Neuron (in vitro differentiated cells): ENCODE data around the gene CLIC3.

ENCODE experiments used
- H2AFZ ChIP-seq: one replicate; pipeline ENCODE4 v1.6.1; 2013; ENCODE audit warnings: low read depth, mild to moderate bottlenecking, inconsistent platforms, low read length, moderate library complexity
- H3K27me3 ChIP-seq: one replicate; pipeline ENCODE4 v1.6.1; 2013; ENCODE audit warnings: low read length; ENCODE audit not compliant: insufficient read depth
- H3K36me3 ChIP-seq: one replicate; pipeline ENCODE4 v1.6.1; 2013; ENCODE audit warnings: low read length; ENCODE audit not compliant: insufficient read depth
- H3K4me1 ChIP-seq: one replicate; pipeline ENCODE4 v1.6.1; 2013; ENCODE audit warnings: low read length; ENCODE audit not compliant: insufficient read depth
- H3K4me3 ChIP-seq: 2 replicates; pipeline ENCODE4 v1.5.1; 2013; ENCODE audit warnings: mild to moderate bottlenecking, low read length, moderate library complexity
- H3K9me3 ChIP-seq: one replicate; pipeline ENCODE4 v1.6.1; 2013; ENCODE audit warnings: low read length

CLIC3 gene, protein sequence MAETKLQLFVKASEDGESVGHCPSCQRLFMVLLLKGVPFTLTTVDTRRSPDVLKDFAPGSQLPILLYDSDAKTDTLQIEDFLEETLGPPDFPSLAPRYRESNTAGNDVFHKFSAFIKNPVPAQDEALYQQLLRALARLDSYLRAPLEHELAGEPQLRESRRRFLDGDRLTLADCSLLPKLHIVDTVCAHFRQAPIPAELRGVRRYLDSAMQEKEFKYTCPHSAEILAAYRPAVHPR

DNA sequence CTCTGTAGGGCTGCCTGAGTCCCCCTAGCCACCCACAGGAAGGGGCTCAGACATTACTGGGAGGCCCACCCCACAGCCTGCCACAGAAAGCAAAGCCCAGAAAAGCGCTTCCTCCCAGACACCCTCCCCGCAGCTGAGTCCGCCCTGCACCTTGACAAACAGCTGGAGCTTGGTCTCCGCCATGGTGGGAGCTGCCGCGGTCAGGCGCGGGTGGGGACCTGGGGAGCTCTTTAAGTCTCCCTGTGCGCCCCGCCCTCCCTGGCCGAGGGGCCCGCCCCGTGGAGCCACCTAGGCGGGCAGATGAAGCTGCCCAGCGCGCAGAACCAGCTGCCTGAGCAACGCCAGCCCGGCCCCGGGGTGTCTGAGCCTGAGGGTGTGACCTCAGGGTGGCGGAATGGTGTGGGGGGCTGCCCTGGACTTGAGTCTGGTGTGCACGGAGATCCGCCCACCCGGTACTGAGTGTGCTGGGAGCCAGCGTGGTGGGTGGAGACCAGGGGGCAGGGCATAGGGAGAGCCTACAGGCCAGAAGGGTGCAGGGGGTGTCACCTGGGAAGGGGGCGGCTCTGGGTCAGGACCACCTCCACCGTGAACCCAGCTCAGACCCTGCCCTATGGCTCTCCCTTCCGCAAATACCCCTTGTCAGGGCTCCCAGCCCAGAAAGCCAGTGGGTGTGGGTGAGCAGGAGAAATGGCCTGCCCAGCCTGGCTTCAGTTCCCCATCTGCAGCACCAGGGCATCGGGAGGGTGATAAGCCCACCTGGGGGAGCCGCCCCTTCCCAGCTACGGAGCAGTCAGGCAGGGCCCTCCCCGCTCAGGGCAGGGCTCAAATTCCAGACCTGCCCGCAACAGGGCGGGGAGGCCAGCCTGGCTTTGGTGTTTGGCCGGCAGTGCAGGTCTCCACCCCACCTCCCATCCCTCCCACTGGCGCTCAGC is at the start of gene CLIC3:
CLIC3 (minus strand) TSS at position 208 of the 932 bp plus-strand sequence; CDS start at position 183, 25 bp downstream.
- Histone ChIP-seq H3K9me3 (no peaks in the 10 kb centered on the region), H3K4me3 (no peak within 1 kb of the TSS), H3K36me3 (peaks cover 12% of the 10 kb centered on the region), H3K27me3 (no peaks in the 10 kb centered on the region), H3K4me1 (peaks cover 7% of the 10 kb centered on the region), H2AFZ (no peak within 1 kb of the TSS)

DNA sequence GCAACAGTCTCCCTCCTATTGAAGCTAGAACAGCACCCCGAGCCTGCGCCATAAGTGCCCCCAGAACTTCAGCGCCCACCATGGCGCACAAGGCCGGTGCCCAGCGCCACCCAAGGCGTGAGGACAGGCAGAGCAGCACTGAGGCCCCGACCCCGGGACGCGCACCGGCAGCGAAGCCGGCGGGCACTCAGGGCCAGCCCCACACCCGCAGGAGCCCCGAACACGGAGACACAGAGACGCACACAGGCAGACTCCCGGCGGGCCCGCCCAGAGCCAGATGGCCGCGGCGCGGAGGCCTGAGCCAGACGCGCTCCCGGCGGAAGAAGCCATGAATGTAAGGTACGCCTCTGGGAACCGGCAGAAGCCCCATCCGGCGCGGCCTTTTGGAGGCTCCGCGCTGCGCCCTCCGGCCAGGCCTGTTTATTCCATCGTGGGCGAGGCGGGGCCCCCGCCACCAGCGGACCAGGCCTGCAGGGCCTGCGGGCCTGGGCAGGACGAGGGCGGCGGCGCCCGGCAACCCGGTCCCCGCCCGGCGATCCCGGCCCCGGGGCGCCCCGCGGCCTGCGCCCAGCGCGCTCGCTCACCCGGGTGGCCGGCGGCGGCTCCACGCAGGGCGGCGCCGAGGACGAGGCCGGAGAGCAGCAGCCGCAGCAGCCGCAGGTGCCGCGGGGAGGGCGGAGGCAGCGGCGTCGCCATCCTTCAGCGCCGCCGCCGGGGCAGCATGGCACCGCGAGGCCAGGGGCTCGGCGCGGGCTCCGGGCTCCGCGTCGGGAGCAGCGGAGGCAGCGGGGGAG is 49.1 kb upstream of the CLIC3 start:
- H3K4me1 ChIP-seq, result peaks cover 38% of the 10 kb centered on the region
- peak overlapping the region; percentile 85 for H3K4me3 ChIP-seq
- no peaks in the 10 kb centered on the region for H3K9me3 ChIP-seq
- no peaks in the 10 kb centered on the region for H3K36me3 ChIP-seq
- peak overlapping the region; percentile 75 for H2AFZ ChIP-seq
- H3K27me3 ChIP-seq, result peaks cover 28% of the 10 kb centered on the region

DNA sequence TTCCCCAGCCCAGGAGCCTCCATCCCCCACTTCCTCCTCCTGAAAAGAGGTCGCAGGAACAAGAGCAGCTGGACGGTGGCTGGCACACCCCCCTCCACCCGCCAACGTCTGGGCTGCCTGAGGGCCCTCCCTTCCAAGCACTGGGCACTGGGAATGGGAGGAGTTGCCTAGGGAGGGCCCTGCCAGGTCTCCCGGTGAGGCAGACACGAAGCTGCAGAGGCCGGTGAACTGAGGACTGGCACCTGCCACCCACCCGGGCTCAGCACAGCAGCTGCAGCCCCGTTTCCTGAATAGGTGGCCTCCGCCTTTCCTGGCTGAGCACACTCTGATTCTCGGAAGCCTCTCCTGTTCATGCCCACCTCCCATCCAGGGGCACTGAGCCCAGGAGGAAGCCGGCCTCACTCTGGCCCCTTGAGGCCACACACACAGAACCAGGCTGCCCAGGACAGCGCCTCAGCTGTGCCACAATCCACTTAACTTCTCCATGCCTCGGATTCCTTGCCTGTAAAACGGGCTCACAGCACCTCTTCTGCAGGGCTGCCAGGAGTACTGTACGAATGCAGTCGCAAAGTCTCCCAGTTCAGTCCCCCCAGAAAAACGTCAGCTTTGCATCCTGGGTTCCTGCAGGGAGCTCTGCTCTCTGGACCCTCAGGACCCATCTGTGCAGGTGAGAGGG is 48.3 kb upstream of the CLIC3 start:
- H3K9me3 ChIP-seq, result no peaks in the 10 kb centered on the region
- peak overlapping the region; percentile 85 for H3K4me3 ChIP-seq
- peaks cover 20% of the 10 kb centered on the region for H3K27me3 ChIP-seq
- peaks cover 4% of the 10 kb centered on the region for H3K36me3 ChIP-seq
- H2AFZ ChIP-seq, result no peak overlapping the region
- peaks cover 40% of the 10 kb centered on the region for H3K4me1 ChIP-seq

DNA sequence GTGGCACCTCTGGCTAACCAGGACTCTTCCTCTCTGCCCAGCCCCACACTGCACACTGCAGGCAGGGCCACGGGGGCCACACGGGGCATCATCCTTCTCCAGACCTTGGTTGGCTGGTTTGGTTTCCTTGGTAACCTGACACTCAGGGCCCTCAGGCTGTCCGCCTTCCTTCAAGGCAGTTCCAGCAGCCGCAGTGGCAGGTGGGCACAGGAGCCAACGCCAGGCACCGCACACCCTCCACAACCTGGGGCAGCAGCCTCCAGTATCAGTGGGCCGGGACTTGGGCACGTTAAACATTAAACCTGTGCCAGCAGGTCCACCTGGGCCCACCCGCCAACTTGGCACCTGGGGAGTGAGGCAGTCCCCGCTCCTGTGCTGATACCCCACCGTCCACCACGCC is 47.7 kb upstream of the CLIC3 start:
- peak overlapping the region; percentile 85 for H3K4me3 ChIP-seq
- H3K27me3 ChIP-seq, result peaks cover 14% of the 10 kb centered on the region

DNA sequence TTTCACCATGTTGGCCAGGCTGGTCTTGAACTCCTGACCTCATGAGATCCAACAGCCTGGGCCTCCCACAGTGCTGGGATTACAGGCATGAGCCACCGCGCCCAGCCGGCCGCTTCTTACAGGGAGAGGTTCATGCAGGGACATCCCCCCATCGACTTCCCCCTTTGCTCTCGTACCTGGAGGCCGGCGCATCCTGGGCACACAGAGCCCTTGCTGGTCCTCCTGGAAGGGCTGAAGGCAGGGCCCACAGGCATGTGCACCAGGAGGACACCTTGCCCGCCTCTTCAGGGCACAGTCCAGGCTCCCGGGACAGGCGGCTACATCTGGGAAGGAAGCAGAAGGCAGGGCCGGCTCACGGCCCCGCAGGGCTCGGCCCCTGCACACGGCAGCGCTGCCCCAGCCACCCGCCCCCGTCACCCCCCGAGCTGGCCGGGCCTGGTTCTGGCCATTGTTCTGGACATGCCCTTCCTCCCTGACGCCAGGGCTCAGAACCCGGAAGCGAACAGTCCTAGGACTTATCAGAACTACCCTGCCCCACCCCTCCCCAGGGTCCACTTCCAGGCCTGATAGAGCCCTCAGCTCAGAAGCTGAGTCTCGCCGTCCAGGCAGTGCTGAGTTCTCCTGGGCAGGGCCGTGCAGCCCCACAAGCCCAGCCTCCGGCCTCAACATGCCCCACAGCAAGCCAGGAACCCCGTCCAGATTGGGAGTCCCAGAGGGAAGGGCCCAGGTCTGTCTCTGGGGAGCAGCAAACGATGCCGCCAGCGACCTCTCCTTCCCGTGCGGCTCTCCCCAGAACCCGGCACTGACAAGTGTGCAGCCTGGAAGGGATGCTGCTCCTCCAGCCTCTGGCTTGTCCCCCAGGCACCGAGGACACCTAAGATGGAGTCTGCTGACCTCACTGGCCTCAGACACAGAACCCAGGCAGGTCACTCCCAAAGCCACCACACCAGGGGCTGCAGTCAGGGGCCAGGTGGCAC is 46.7 kb upstream of the CLIC3 start:
- peaks cover 40% of the 10 kb centered on the region for H3K4me1 ChIP-seq
- no peaks in the 10 kb centered on the region for H3K9me3 ChIP-seq
- peaks cover 9% of the 10 kb centered on the region for H3K27me3 ChIP-seq
- H3K4me3 ChIP-seq, result no peak overlapping the region
- H3K36me3 ChIP-seq, result peaks cover 16% of the 10 kb centered on the region
- H2AFZ ChIP-seq, result no peak overlapping the region

More for the DNA sequence above, 47.7 kb upstream of the CLIC3 start:
- Histone ChIP-seq H3K36me3 (peaks cover 10% of the 10 kb centered on the region), H3K9me3 (no peaks in the 10 kb centered on the region), H3K4me1 (peaks cover 40% of the 10 kb centered on the region), H2AFZ (no peak overlapping the region)

DNA sequence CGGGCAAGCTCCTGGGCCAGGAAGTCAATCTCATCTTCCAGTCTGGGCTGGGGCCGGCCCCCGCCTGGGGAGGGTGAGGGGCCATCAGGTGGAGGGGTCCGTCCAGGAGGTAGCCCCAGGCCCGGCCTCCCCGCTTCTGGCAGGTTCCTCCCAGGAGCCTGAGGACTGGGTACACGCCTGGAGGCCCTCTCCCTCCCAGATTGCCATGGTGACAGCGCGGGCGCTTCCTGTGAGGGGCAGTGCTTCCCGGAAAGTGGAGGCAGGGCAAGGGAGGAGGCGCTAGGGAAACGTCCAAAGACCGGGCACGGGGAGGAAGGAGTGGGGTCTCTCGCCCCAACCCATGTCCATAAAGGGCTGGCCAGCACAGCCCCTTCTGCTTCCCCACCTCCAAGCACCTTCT is 44.8 kb upstream of the CLIC3 start:
- Histone ChIP-seq H3K4me3 (peak overlapping the region; percentile 31), H3K4me1 (peaks cover 40% of the 10 kb centered on the region), H3K36me3 (peaks cover 22% of the 10 kb centered on the region), H3K9me3 (no peaks in the 10 kb centered on the region), H2AFZ (no peak overlapping the region), H3K27me3 (no peaks in the 10 kb centered on the region)

DNA sequence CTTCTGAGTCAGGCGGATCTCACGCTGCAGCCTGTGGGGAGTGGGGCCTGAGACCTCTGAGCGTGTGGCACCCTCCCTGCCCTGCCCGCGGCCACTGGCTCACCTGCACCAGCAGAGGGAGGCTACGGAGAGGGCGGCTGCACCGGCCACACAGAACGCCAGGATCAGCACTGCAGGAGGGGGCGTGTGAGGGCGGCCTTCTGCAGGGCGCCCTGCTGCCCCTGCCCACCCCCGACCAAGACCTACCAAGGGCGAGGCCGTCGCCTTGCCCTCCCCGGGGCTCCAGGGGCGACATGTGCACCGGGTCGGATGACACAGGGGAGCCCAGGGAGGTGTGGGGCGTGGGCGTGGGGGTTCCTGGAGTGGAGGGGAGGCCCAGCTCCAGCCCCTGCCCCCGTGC is 44.2 kb upstream of the CLIC3 start:
- peak overlapping the region; percentile 31 for H3K4me3 ChIP-seq
- H3K9me3 ChIP-seq, result no peaks in the 10 kb centered on the region
- H3K36me3 ChIP-seq, result peaks cover 22% of the 10 kb centered on the region
- H3K27me3 ChIP-seq, result no peaks in the 10 kb centered on the region
- no peak overlapping the region for H2AFZ ChIP-seq
- peaks cover 40% of the 10 kb centered on the region for H3K4me1 ChIP-seq

DNA sequence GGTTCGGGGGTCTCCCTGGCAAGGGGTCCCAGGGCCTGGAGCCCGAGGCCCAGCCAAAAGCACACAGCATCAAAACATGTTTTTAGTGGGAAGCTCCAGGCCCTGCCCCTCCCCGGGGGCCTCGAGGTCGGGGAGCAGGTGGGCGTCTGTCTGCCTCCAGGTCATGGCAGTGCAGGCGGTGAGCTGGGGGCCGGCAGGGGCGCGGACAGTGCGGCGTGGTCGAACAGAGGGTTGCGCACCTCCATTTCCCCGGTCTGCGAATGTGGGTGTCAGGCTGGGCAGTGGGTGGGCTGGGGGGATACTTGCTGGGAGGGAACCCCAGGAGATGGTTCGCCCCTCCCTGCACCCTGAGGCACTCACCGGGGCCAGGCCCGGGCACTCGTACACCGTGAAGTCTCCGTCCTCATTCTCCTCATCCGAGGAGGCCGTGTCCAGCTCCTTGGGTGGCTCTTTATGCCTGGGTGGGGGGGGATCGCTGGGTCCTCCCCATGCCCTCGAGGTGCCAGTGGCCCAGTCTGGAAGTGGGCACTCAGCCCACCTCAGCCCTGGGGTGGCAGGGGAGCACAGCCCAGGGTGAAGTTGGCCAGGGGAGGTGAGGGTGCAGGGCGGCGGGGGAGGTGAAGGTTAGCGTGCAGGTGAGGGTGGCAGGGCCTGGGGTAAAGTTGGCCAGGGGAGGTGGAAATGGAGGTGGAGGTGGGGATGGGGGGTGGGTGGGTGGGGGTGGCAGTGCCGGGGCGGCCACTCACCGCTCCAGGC is 43.4 kb upstream of the CLIC3 start:
- H3K27me3 ChIP-seq, result no peaks in the 10 kb centered on the region
- H2AFZ ChIP-seq, result no peak overlapping the region
- H3K9me3 ChIP-seq, result no peaks in the 10 kb centered on the region
- peaks cover 34% of the 10 kb centered on the region for H3K4me1 ChIP-seq
- peaks cover 22% of the 10 kb centered on the region for H3K36me3 ChIP-seq
- H3K4me3 ChIP-seq, result no peak overlapping the region

DNA sequence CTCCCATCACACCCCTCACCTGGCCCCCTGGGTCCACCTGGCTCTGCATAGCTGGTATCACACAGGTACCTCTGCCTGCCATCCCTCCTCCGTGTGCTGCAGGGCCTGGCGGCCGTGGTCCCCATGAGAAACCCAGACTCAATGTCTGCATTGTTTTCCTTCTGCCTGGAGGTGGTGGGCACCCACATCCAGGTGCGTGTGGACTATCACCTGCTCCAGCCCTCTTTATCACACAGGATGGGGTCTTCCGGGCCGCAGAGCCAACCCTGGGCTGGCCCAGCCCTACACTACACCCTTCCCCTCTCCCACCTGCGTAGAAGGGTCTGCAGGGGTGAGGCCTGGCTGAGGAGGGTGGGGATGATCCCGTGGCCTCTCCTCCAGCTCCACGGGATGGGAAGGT is 42.5 kb upstream of the CLIC3 start:
- H3K36me3 ChIP-seq, result peaks cover 22% of the 10 kb centered on the region
- H2AFZ ChIP-seq, result no peak overlapping the region
- H3K4me3 ChIP-seq, result no peak overlapping the region
- H3K27me3 ChIP-seq, result no peaks in the 10 kb centered on the region
- no peaks in the 10 kb centered on the region for H3K9me3 ChIP-seq
- H3K4me1 ChIP-seq, result peaks cover 26% of the 10 kb centered on the region

DNA sequence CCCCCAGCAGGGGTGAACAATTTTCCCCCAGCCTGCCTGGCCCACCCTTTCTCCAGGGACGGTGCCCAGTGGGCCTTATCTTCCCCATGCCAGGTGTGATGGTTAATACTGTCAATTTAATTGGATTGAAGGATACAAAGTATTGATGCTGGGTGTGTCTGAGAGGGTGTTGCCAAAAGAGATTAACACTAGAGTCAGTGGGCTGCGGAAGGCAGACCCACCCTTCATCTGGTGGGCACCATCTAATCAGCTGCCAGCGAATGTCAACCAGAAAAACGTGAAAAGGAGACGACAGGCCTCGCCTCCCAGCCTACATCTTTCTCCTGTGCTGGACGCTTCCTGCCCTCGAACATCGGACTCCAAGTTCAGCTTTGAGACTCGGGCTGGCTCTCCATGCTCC is 41.1 kb upstream of the CLIC3 start:
- Histone ChIP-seq H3K4me3 (no peak overlapping the region), H3K4me1 (peaks cover 17% of the 10 kb centered on the region), H2AFZ (no peak overlapping the region), H3K36me3 (peaks cover 22% of the 10 kb centered on the region), H3K9me3 (no peaks in the 10 kb centered on the region), H3K27me3 (no peaks in the 10 kb centered on the region)

DNA sequence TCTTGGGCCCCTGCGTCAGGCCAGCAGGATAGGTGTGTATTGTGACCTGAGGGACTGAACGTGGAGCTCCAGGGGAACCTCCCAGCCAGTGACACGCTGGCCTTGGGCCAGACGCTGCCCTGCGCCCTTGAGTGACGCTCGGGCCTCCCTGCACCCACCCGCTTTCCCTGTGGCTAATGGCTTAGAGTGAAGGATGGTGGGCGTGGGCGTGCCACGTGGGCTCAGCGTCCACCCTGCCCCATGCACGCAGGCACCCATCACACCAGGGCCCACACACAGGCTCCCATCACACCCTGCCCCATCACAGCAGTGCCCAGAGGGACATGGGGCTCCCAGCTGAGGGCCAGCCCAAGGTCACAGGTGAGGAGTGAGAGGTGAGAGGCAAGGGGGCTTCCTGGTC is 40.7 kb upstream of the CLIC3 start:
- Histone ChIP-seq H3K27me3 (no peaks in the 10 kb centered on the region), H3K9me3 (no peaks in the 10 kb centered on the region), H3K4me3 (no peak overlapping the region), H2AFZ (no peak overlapping the region), H3K4me1 (peaks cover 17% of the 10 kb centered on the region), H3K36me3 (peaks cover 22% of the 10 kb centered on the region)
